PFSK-1 (cell line): ENCODE results near the gene NAALADL2.

Source experiments
- FOXP2 ChIP-seq: optimal IDR thresholded peaks from 2 replicates; pipeline ENCODE3; 2011; ENCODE audit warnings: borderline replicate concordance, control low read depth, inconsistent platforms; ENCODE audit not compliant: insufficient read depth; ENCODE audit errors: extremely low read length, extremely low read depth
- POLR2AphosphoS5 ChIP-seq: IDR thresholded peaks from 2 replicates; pipeline ENCODE4 v1.6.1; 2012; ENCODE audit warnings: low read depth, mild to moderate bottlenecking, control low read depth, low read length, moderate library complexity
- REST ChIP-seq, 2 experiments: IDR thresholded peaks; 2 replicates each; pipeline versions ENCODE4 v1.6.1 to v1.8.0; 2011 to 2012; ENCODE audit warnings: low read depth in 2 of 2, low read length in 2 of 2, control low read depth in 1 of 2, inconsistent platforms in 1 of 2, mild to moderate bottlenecking in 1 of 2, moderate library complexity in 1 of 2; ENCODE audit not compliant: insufficient read depth in 1 of 2
- SIN3A ChIP-seq: IDR thresholded peaks from 2 replicates; pipeline ENCODE4 v1.6.1; 2012; ENCODE audit warnings: mild to moderate bottlenecking, low read length, moderate library complexity, borderline replicate concordance; ENCODE audit not compliant: insufficient read depth
- TAF1 ChIP-seq: IDR thresholded peaks from 2 replicates; pipeline ENCODE4 v1.6.1; 2012; ENCODE audit warnings: low read length, control low read depth, borderline replicate concordance; ENCODE audit not compliant: insufficient read depth

GRCh38 chr3:175751089-175751488 is 892.0 kb downstream of the NAALADL2 start:
- no peak for TF ChIP-seq POLR2AphosphoS5
- TF ChIP-seq REST (IDR thresholded peaks at IDR 0.05; ENCODE audit: insufficient read depth in 1 of 2, low read depth in 2 of 2, low read length in 2 of 2) = no peak
- TF ChIP-seq SIN3A = no peak
- no peak for TF ChIP-seq TAF1
- TF ChIP-seq FOXP2 = no peak
